OCI-M2 (cell line): ENCODE results near the gene ALX3.
"Not testable (repeated sequence)": the region's sequence is repeated elsewhere in the genome, so short reads cannot be mapped to it uniquely, and the experiment has no call there.

Experiments
- DNase-seq: peaks from one replicate; lab custom pipeline; 2025; ENCODE audit not compliant: unreplicated experiment; lab: John Stamatoyannopoulos, UW

Gene ALX3

GRCh38 chr1:110089561-110090275, 19.2 kb upstream of the ALX3 start:
- DNase-seq: peak; percentile 23

- DNase-seq: no peak
Measured at GRCh38 chr1:110088739-110089316, 18.4 kb upstream of the ALX3 start.

GRCh38 chr1:110087812-110088738, 17.6 kb upstream of the ALX3 start:
- DNase-seq: peak; percentile 17

- DNase-seq: no peak
Measured at GRCh38 chr1:110086961-110087360, 16.5 kb upstream of the ALX3 start.

GRCh38 chr1:110085671-110086070, 15.2 kb upstream of the ALX3 start:
- DNase-seq: no peak

GRCh38 chr1:110084227-110085078, 14.0 kb upstream of the ALX3 start:
- no peak for DNase-seq

GRCh38 chr1:110083866-110084226, 13.4 kb upstream of the ALX3 start:
- DNase-seq: no peak

GRCh38 chr1:110083061-110083865, 12.8 kb upstream of the ALX3 start:
- DNase-seq: no peak

GRCh38 chr1:110082477-110082876, 12.0 kb upstream of the ALX3 start:
- no peak for DNase-seq

GRCh38 chr1:110081061-110081460, 10.6 kb upstream of the ALX3 start:
- DNase-seq: no peak

- not testable (repeated sequence) for DNase-seq
Measured at GRCh38 chr1:110079995-110080394, 9.5 kb upstream of the ALX3 start.

GRCh38 chr1:110076789-110077500, 6.5 kb upstream of the ALX3 start:
- DNase-seq: no peak

- DNase-seq: no peak
Measured at GRCh38 chr1:110074166-110074565, 3.7 kb upstream of the ALX3 start.

- no peak for DNase-seq
Measured at GRCh38 chr1:110070282-110070669, 196 bp downstream of the ALX3 start.

- DNase-seq: no peak
Measured at GRCh38 chr1:110069404-110070281, 829 bp downstream of the ALX3 start.

- no peak for DNase-seq
Measured at GRCh38 chr1:110068646-110069403, 1.6 kb downstream of the ALX3 start.

GRCh38 chr1:110067893-110068645, 2.4 kb downstream of the ALX3 start:
- no peak for DNase-seq
